ENCODE data around the gene IL2RA.
A peak's percentile ranks its signal among the peaks of the same experiment; 100 is the strongest.
"Not testable (repeated sequence)": the region's sequence is repeated elsewhere in the genome, so short reads cannot be mapped to it uniquely, and the experiment has no call there.

Gene IL2RA

GRCh38 chr10:6062101-6062771 lies at the start of gene IL2RA:
Gene IL2RA, minus strand, starts transcription at chr10:6062367. Its CDS starts 216 bp downstream, at chr10:6062151.
- no peak for DNase-seq (ENCODE audit: low read depth, low spot score)

GRCh38 chr10:6110136-6110535 lies 48.0 kb upstream of the IL2RA start:
- no peak for DNase-seq (ENCODE audit: low read depth, low spot score)

DNA sequence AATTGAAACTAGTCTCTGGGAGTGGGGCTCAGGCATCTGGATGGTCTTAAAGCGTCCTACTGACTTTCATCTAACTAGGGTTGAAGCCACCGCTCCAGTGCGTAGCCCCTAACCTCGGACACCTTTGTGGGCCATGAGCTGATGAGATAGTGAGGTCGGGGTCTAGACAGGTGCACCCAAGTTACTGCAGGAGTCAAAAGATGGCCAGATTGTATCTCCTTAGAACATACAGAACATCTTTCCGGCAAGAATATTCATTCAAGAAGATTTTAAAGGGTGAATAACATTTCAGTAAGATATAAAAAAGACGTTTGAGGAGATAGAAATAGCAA lies 47.2 kb upstream of the IL2RA start:
- no peak for DNase-seq (ENCODE audit: low read depth, low spot score)

GRCh38 chr10:6108631-6109443 lies 46.7 kb upstream of the IL2RA start:
- no peak for DNase-seq (ENCODE audit: low read depth, low spot score)

DNA sequence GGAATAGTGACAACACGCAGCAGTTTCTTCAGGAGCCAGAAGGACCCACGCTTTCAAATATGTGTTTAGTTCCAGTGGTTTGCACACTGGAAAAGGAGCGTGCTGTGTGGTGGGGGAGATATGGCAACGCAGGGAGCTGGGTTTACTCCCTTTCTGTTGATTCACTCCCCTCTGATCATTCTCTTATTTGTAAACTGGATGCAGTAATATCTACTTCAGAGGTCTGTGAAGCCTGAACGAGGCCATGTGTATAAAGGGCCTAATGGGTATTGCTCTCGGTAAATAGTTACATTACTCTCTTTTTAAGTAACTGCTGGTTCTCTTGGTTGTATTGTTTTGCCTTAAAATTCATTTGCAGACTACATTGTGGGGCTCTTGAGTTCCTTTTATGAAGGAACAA lies 45.9 kb upstream of the IL2RA start:
- DNase-seq (ENCODE audit: low read depth, low spot score): no peak

GRCh38 chr10:6107616-6108015 lies 45.4 kb upstream of the IL2RA start:
- DNase-seq (ENCODE audit: low read depth, low spot score): not testable (repeated sequence)

DNA sequence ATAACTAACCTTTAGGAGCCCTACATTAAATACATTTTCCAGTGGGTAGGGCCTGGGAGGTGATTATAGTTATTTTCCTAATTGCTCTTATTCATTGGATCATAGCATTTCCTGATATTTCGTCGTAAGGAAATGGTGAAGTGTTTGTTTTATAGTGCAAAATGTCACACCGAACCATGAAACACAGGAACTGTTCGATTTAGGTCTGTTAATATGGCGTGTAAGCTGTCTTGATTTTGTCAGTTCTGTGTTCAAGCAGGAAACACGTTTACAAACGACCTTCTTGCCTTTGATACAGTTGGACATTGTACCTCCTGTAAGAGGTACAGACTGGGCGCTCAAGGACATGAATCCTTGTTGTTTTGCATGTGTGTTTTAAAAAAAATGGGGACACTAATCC lies 41.4 kb upstream of the IL2RA start:
- no peak for DNase-seq (ENCODE audit: low read depth, low spot score)

GRCh38 chr10:6102128-6102527 lies 40.0 kb upstream of the IL2RA start:
- DNase-seq (ENCODE audit: low read depth, low spot score): no peak

DNA sequence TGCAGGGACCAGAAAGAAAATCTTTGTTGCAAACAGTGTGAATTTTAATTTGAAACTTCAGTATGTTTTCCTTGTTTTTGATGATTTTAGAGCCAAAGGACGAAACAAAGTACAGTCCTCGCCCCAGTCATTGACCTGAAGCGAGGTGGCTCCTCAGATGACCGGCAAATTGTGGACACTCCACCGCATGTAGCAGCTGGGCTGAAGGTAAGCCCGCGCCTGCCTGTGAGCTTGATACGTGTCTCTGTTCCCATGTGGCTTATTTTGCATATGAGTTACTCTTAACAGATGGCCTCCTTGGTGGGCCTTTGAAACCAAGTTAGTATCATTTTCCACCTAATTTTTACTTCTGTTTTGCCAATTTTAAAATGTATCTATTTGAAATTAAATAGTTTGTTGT lies 39.0 kb upstream of the IL2RA start:
- no peak for DNase-seq (ENCODE audit: low read depth, low spot score)

DNA sequence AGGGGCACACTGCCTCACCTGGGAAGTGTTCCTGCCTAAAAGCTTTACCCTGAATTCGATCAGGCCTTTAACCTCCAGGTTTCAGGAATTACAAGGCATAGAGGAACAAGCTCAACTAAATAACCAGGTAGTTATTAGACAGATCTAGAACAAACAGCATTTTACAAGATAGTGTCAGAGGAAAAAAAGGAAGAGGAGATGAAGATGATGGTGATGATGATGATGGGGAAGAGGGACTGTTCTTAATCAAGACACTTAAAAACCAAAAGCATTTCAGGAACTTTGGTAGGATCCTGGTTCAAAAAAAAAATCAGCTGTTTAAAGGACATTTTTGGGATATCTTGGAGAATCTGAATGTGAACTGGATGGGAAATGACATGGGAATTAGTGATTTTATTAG lies 38.2 kb upstream of the IL2RA start:
- DNase-seq (ENCODE audit: low read depth, low spot score): no peak

- DNase-seq (ENCODE audit: low read depth, low spot score): no peak
These were observed 36.0 kb upstream of the IL2RA start for GRCh38 chr10:6098156-6098555.

- DNase-seq (ENCODE audit: low read depth, low spot score): no peak
These were observed 34.9 kb upstream of the IL2RA start for GRCh38 chr10:6097063-6097462.

DNA sequence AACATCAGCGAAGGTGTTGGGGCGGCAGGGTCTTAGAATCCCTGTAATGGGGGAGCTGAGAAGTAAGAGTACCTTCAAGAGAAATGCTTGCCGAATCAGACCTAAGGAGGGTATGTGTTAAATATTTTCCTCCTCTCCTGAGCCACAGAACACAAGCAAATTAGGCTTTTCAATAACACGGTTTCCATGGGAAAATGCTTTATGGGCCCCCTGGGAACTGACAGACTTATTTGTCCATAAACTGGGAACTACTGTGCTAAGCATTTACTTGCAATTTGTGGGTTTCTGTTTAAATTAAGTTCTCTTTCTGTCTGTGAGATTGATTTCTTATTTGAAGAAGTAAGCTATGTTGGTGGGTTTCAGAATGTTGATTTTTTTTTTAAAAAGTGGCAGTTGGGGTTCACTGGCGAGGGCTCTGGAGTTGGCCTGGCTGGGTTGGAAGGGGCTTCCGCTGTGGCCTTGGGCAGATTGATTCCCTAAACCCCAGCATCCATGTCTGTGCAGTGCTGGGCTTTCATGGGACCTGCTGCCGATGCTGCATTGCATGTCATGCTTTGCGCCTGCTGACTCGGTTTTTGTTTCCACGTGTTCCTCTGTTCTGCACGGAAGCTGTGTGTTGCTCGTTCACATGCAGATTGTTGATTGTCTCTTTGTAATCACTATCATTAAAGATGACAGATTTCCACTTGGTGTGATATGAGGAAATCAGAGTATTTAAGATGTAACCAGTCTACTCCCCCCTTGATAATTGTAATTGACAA lies 33.8 kb upstream of the IL2RA start:
- DNase-seq (ENCODE audit: low read depth, low spot score): no peak

GRCh38 chr10:6092731-6093130 lies 30.6 kb upstream of the IL2RA start:
- DNase-seq (ENCODE audit: low read depth, low spot score): no peak

- DNase-seq (ENCODE audit: low read depth, low spot score): no peak
These were observed 29.5 kb upstream of the IL2RA start for GRCh38 chr10:6091630-6092029.

GRCh38 chr10:6089334-6090219 lies 27.4 kb upstream of the IL2RA start:
- no peak for DNase-seq (ENCODE audit: low read depth, low spot score)

- DNase-seq (ENCODE audit: low read depth, low spot score): peak; percentile 93
These were observed 26.7 kb upstream of the IL2RA start, which contains the start of gene RBM17 for GRCh38 chr10:6088721-6089333. Gene RBM17, plus strand, starts transcription at chr10:6089034. Its CDS starts 8,032 bp downstream, at chr10:6097066.

DNA sequence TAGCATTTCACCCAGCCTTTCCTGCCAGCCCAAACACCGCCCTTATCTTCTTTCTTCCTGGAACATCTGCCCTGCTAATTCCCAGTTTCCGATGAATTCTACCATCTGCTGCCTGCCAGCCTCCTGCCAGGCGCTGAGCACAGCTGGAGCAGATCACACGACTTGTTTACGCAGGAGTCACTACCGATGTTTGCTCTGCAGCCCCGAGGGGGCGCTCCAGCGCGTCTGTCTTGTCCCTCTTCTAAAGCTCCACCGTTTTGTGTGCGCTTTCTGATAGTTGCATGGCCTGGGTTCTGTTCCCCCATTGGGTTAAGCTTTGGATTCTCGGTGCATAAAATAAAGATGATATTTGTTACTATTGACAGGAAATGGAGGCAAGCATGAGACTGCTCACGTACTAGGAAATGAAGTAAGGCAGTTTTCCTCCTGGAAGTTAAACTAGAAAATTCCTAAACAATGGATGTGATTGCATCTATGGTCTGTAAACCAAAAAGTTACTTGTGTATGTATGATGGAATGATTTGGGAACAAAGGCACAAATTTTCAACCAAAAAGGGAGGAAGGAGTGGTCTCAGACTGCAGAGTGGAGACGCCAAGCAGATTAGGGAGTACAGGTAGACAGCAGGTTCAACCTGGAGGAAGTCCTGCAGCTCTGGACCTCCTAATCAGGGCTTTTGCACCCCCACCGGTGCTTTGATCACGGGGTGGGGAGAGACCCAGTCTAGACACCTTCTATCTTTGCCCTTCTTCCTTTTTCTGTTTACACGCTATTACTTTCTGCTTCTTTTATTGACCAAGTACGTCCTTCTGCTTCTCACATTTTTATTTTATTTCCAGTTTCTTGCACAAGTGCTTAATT lies 24.4 kb upstream of the IL2RA start:
- peak; percentile 69 for DNase-seq (ENCODE audit: low read depth, low spot score)

DNA sequence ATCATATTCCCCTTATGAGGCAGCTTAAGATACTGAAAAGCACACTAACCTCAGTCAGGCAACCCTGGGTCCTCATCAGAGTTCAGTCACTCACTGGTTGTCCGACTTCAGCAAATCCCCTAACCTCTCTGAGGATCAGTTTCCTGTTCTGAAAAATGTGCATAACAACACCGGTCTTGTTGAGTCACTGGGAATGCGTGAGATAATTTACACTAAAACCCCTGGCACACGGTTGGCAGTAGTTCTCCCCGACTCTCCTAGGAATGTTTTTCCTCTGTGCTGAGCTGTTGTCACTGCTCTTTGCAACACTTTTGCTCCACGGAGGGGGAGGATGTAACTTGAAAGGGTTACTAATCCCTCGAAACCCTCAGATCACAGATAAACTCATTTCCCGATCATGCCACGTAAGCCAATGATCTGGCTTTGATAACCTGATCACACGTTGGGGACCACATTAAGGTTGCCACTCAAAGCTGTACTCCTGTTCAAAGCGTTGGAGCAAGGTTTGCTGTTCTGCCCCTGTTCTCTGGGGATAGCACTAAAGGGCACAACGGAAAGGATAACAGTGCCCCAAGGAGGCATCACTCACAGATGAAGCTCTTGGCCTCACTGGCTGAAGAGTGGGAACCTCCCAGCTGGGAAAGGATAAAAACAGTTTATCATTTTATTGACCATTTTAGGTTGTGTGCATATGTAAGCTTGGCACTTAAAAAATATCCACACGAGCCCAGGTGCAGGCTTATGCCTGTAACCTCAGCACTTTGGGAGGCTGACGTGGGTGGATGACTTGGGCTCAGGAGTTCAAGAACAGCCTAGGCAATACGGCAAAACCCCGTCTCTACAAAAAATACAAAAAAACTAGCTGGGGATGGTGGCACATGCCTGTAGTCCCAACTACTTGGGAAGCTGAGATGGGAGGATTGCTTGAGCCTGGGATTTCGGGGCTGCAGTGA lies 21.6 kb upstream of the IL2RA start:
- DNase-seq (ENCODE audit: low read depth, low spot score): no peak

All from smooth muscle cell of the brain vasculature (primary cell).